GM23338 (cell line): ENCODE results near the gene IFIT1B. TPM values are rescaled to one million over a fixed set of nuclear protein-coding genes. Genes with fewer than 3 reads are reported as not detected.

Experiments used
- ATAC-seq: fragments of 200-7000 bp; cut with Tn5 transposase; 3 replicates; pipeline ENCODE4 v1.9.1; 2020
- DNase-seq: peaks from one replicate; pipeline ENCODE4 v3.0.0-alpha.2; 2015; ENCODE audit warnings: low spot score
- H2AFZ ChIP-seq: fragments of 200-600 bp; sonication (generic); 2 replicates; pipeline ENCODE4 v1.8.0; 2016; ENCODE audit warnings: antibody characterized with exemption, mild to moderate bottlenecking, moderate library complexity
- H3F3A ChIP-seq: fragments of 200-600 bp; sonication (generic); replicated peaks from 2 replicates; pipeline ENCODE4 v1.8.0; 2017; ENCODE audit warnings: antibody characterized with exemption, mixed run types, low read depth
- H3K27ac ChIP-seq: fragments of 200-600 bp; sonication (generic); 2 replicates; pipeline ENCODE4 v1.6.1; 2016; ENCODE audit warnings: low read depth
- H3K27me3 ChIP-seq: fragments of 200-600 bp; sonication (generic); 2 replicates; pipeline ENCODE4 v1.8.0; 2016; ENCODE audit warnings: mild to moderate bottlenecking, mixed run types, moderate library complexity; ENCODE audit not compliant: insufficient read depth
- H3K36me3 ChIP-seq: fragments of 200-600 bp; sonication (generic); 2 replicates; pipeline ENCODE4 v1.8.0; 2016; ENCODE audit warnings: mild to moderate bottlenecking; ENCODE audit not compliant: insufficient read depth
- H3K4me1 ChIP-seq: fragments of 200-600 bp; sonication (generic); 2 replicates; pipeline ENCODE4 v1.8.0; 2016; ENCODE audit warnings: mild to moderate bottlenecking, moderate library complexity; ENCODE audit not compliant: insufficient read depth
- H3K4me2 ChIP-seq: fragments of 200-600 bp; sonication (generic); 2 replicates; pipeline ENCODE4 v1.7.1; 2017; ENCODE audit warnings: mixed run types
- H3K4me3 ChIP-seq: fragments of 200-600 bp; sonication (generic); 2 replicates; pipeline ENCODE4 v1.6.1; 2016; ENCODE audit warnings: mixed run types
- H3K79me2 ChIP-seq: fragments of 200-600 bp; sonication (generic); replicated peaks from 2 replicates; pipeline ENCODE4 v1.8.0; 2017; ENCODE audit warnings: mild to moderate bottlenecking; ENCODE audit not compliant: insufficient read depth
- H3K9me2 ChIP-seq: fragments of 200-600 bp; sonication (generic); 2 replicates; pipeline ENCODE4 v1.8.0; 2017; ENCODE audit not compliant: insufficient read depth
- H4K20me1 ChIP-seq: fragments of 200-600 bp; sonication (generic); replicated peaks from 2 replicates; pipeline ENCODE4 v1.8.0; 2017; ENCODE audit warnings: mild to moderate bottlenecking; ENCODE audit not compliant: insufficient read depth
- H3K27ac Mint-ChIP-seq: 2 replicates; pipeline ENCODE4 v1.8.0; 2020; ENCODE audit warnings: inconsistent platforms, mild to moderate bottlenecking, moderate library complexity, mixed read lengths
- H3K27me3 Mint-ChIP-seq: 3 replicates; pipeline ENCODE4 v1.8.0; 2022; ENCODE audit warnings: low read depth, mild to moderate bottlenecking, moderate library complexity, mixed read lengths, inconsistent platforms; ENCODE audit not compliant: insufficient read depth, poor library complexity
- H3K36me3 Mint-ChIP-seq: 3 replicates; pipeline ENCODE4 v1.8.0; 2021; ENCODE audit warnings: low read depth, mild to moderate bottlenecking, inconsistent platforms, moderate library complexity, mixed read lengths
- H3K4me1 Mint-ChIP-seq: 3 replicates; pipeline ENCODE4 v1.8.0; 2020; ENCODE audit warnings: mild to moderate bottlenecking, inconsistent platforms, mixed read lengths
- H3K4me3 Mint-ChIP-seq: 3 replicates; pipeline ENCODE4 v1.8.0; 2021; ENCODE audit warnings: moderate library complexity, mild to moderate bottlenecking, inconsistent platforms, mixed read lengths
- H3K9me3 Mint-ChIP-seq: 3 replicates; pipeline ENCODE4 v1.8.0; 2020; ENCODE audit warnings: moderate library complexity, mild to moderate bottlenecking, inconsistent platforms, mixed read lengths
- CREB1 ChIP-seq: fragments of 250-450 bp; sonication (Bioruptor Pico); IDR thresholded peaks from 2 replicates; pipeline ENCODE4 v1.5.0; 2020; ENCODE audit warnings: low read depth, mild to moderate bottlenecking, moderate library complexity
- ETS1 ChIP-seq: IDR thresholded peaks from 2 replicates; pipeline ENCODE4 v1.6.1; 2016; ENCODE audit warnings: antibody characterized with exemption
- EZH2 ChIP-seq: fragments of 200-600 bp; sonication (generic); IDR thresholded peaks from one replicate; pipeline ENCODE4 v1.8.0; 2017; ENCODE audit warnings: antibody characterized with exemption, mild to moderate bottlenecking, low read depth; ENCODE audit not compliant: unreplicated experiment
- JUNB ChIP-seq: IDR thresholded peaks from one replicate; pipeline ENCODE4 v1.6.1; 2016; ENCODE audit warnings: antibody characterized with exemption; ENCODE audit not compliant: unreplicated experiment
- NANOG ChIP-seq: IDR thresholded peaks from 2 replicates; pipeline ENCODE4 v1.6.1; 2016; ENCODE audit warnings: antibody characterized with exemption, borderline replicate concordance
- REST ChIP-seq: IDR thresholded peaks from one replicate; pipeline ENCODE4 v1.6.1; 2018; ENCODE audit warnings: antibody characterized with exemption; ENCODE audit not compliant: unreplicated experiment
- STAT1 ChIP-seq: IDR thresholded peaks from one replicate; pipeline ENCODE4 v1.6.1; 2016; ENCODE audit warnings: antibody characterized with exemption; ENCODE audit not compliant: unreplicated experiment
- ZNF331 ChIP-seq: fragments of 250-450 bp; sonication (Bioruptor Pico); IDR thresholded peaks from 2 replicates; pipeline ENCODE4 v1.5.0; 2020; ENCODE audit warnings: low read depth, mild to moderate bottlenecking, moderate library complexity
- ZNF462 ChIP-seq: fragments of 250-450 bp; sonication (Bioruptor Pico); IDR thresholded peaks from 2 replicates; pipeline ENCODE4 v1.5.0; 2020; ENCODE audit warnings: mild to moderate bottlenecking, moderate library complexity
- polyA plus RNA-seq: library from polyadenylated mRNA; unstranded; fragments of >200 nt; fragmentation: Nextera tagmentation; extraction: Ambion mirVana; gene quantifications from 2 replicates; pipeline ENCODE4 v1.2.1, GENCODE V29; 2016
- total RNA-seq: library from RNA; depleted of rRNA; stranded (reverse); fragments of >200 nt; shearing (Covaris generic); gene quantifications from 2 replicates; pipeline ENCODE4 v1.2.3, GENCODE V29; 2014

Gene IFIT1B
- total and polyA plus RNA-seq, 2 experiments from 2014 or later, result 0.10 TPM; not detected in 1

GRCh38 chr10:89393898-89394297 lies 16.0 kb downstream of the IFIT1B start:
- TF ChIP-seq ZNF462 (no peak), STAT1 (no peak), JUNB (no peak), EZH2 (no peak), CREB1 (no peak), NANOG (no peak)
- H3K9me3 Mint-ChIP-seq, result peaks cover 8% of the 10 kb centered on the region; the same call in 2 of the 3 replicates
- peaks cover 8% of the 10 kb centered on the region for H3K4me1 ChIP-seq
- no peaks in the 10 kb centered on the region for H3F3A ChIP-seq
- H4K20me1 ChIP-seq, result no peaks in the 10 kb centered on the region
- H3K27ac ChIP-seq, result no peak overlapping the region
- DNase-seq (no peak), ATAC-seq (no peak)
- H3K4me3 Mint-ChIP-seq, result no peak overlapping the region
- H3K27me3 ChIP-seq, result no peaks in the 10 kb centered on the region
- H3K79me2 ChIP-seq, result no peaks in the 10 kb centered on the region
- H2AFZ ChIP-seq, result no peak overlapping the region
- H3K36me3 Mint-ChIP-seq, result peaks cover 5% of the 10 kb centered on the region; the same call in 2 of the 3 replicates
- no peak overlapping the region for H3K4me2 ChIP-seq
- no peaks in the 10 kb centered on the region for H3K27me3 Mint-ChIP-seq
- H3K27ac Mint-ChIP-seq, result no peak overlapping the region
- no peak overlapping the region for H3K4me3 ChIP-seq
- H3K4me1 Mint-ChIP-seq, result peaks cover 7% of the 10 kb centered on the region; the same call in 2 of the 3 replicates
- H3K9me2 ChIP-seq, result no peaks in the 10 kb centered on the region
- H3K36me3 ChIP-seq, result no peaks in the 10 kb centered on the region

- Histone ChIP-seq H3K4me3 (no peak overlapping the region), H3K36me3 (no peaks in the 10 kb centered on the region), H3K79me2 (no peaks in the 10 kb centered on the region), H3K4me1 (peaks cover 8% of the 10 kb centered on the region), H4K20me1 (no peaks in the 10 kb centered on the region), H3K9me2 (no peaks in the 10 kb centered on the region), H3F3A (no peaks in the 10 kb centered on the region), H3K27ac (no peak overlapping the region), H2AFZ (no peak overlapping the region), H3K4me2 (no peak overlapping the region), H3K27me3 (no peaks in the 10 kb centered on the region)
- no peak overlapping the region for H3K4me3 Mint-ChIP-seq
- no peaks in the 10 kb centered on the region for H3K27me3 Mint-ChIP-seq
- DNase-seq (no peak), ATAC-seq (no peak)
- TF ChIP-seq ETS1, result no peak
- TF ChIP-seq EZH2, result no peak
- no peak for TF ChIP-seq ZNF331 (CRISPR knock-in tag)
- TF ChIP-seq REST, result no peak
- TF ChIP-seq NANOG, result no peak
- H3K9me3 Mint-ChIP-seq, result peaks cover 8% of the 10 kb centered on the region; the same call in 2 of the 3 replicates
- H3K27ac Mint-ChIP-seq, result no peak overlapping the region
- peaks cover 7% of the 10 kb centered on the region; the same call in 2 of the 3 replicates for H3K4me1 Mint-ChIP-seq
- peaks cover 5% of the 10 kb centered on the region; the same call in 2 of the 3 replicates for H3K36me3 Mint-ChIP-seq
These were observed 17.3 kb downstream of the IFIT1B start for GRCh38 chr10:89395141-89395540.
